ENCODE results near the gene MAPKAP1. TPM values are rescaled to one million over a fixed set of nuclear protein-coding genes. Genes with fewer than 3 reads are reported as not detected.

MAPKAP1 gene
- polyA plus RNA-seq, 1 donor from 2014 or later: 57.5 TPM

- Histone ChIP-seq H3K4me3 (ENCODE audit: low read length) (no peak overlapping the region), H3K79me2 (replicated peaks; ENCODE audit: insufficient read depth, low read length) (peaks cover 10% of the 10 kb centered on the region), H3K4me2 (ENCODE audit: low read length) (no peak overlapping the region), H3K27me3 (ENCODE audit: insufficient read depth, low read depth, low read length) (no peaks in the 10 kb centered on the region), H3F3A (ENCODE audit: insufficient read depth, low read length, poor library complexity, severe bottlenecking) (no peaks in the 10 kb centered on the region), H3K9me3 (ENCODE audit: low read length) (no peaks in the 10 kb centered on the region), H3K9ac (ENCODE audit: low read length) (no peak overlapping the region), H3K27ac (ENCODE audit: low read length) (no peak overlapping the region), H3K36me3 (ENCODE audit: insufficient read depth, low read length) (no peaks in the 10 kb centered on the region), H4K20me1 (ENCODE audit: insufficient read depth) (no peaks in the 10 kb centered on the region), H3K9me2 (ENCODE audit: insufficient read depth, low read length) (no peaks in the 10 kb centered on the region), H2AFZ (ENCODE audit: low read depth, low read length) (no peak overlapping the region)
- TF ChIP-seq SMC3 (conservative IDR thresholded peaks at IDR 0.05; ENCODE audit: poor library complexity) (no peak), CTCF (IDR thresholded peaks at IDR 0.05; ENCODE audit: poor library complexity, severe bottlenecking) (no peak), MXI1 (conservative IDR thresholded peaks at IDR 0.05; ENCODE audit: poor library complexity, severe bottlenecking) (no peak), TAF1 (IDR thresholded peaks at IDR 0.05; ENCODE audit: low read depth) (no peak), RAD21 (conservative IDR thresholded peaks at IDR 0.05) (no peak), EZH2 (IDR thresholded peaks at IDR 0.05; ENCODE audit: borderline replicate concordance, insufficient read depth, low read length, poor library complexity, severe bottlenecking) (no peak), POLR2AphosphoS5 (IDR thresholded peaks at IDR 0.05) (no peak), REST (IDR thresholded peaks at IDR 0.05; ENCODE audit: borderline replicate concordance) (no peak), EP300 (conservative IDR thresholded peaks at IDR 0.05; ENCODE audit: poor library complexity, severe bottlenecking) (no peak)
Measured at GRCh38 chr9:125621170-125621569, 85.8 kb downstream of the MAPKAP1 start.

- H3K79me2 ChIP-seq (replicated peaks; ENCODE audit: insufficient read depth, low read length): peaks cover 10% of the 10 kb centered on the region
- H3K9ac ChIP-seq (ENCODE audit: low read length): no peak overlapping the region
- H2AFZ ChIP-seq (ENCODE audit: low read depth, low read length): no peak overlapping the region
- H3K4me3 ChIP-seq (ENCODE audit: low read length): no peak overlapping the region
- no peaks in the 10 kb centered on the region for H3K9me3 ChIP-seq (ENCODE audit: low read length)
- no peaks in the 10 kb centered on the region for H3K36me3 ChIP-seq (ENCODE audit: insufficient read depth, low read length)
- no peaks in the 10 kb centered on the region for H4K20me1 ChIP-seq (ENCODE audit: insufficient read depth)
- no peaks in the 10 kb centered on the region for H3K9me2 ChIP-seq (ENCODE audit: insufficient read depth, low read length)
- H3K4me2 ChIP-seq (ENCODE audit: low read length): no peak overlapping the region
- no peaks in the 10 kb centered on the region for H3K27me3 ChIP-seq (ENCODE audit: insufficient read depth, low read depth, low read length)
- H3K27ac ChIP-seq (ENCODE audit: low read length): no peak overlapping the region
- H3F3A ChIP-seq (ENCODE audit: insufficient read depth, low read length, poor library complexity, severe bottlenecking): no peaks in the 10 kb centered on the region
- TF ChIP-seq TAF1 (IDR thresholded peaks at IDR 0.05; ENCODE audit: low read depth): no peak
- TF ChIP-seq CTCF (IDR thresholded peaks at IDR 0.05; ENCODE audit: poor library complexity, severe bottlenecking): no peak
- TF ChIP-seq EP300 (conservative IDR thresholded peaks at IDR 0.05; ENCODE audit: poor library complexity, severe bottlenecking): no peak
- TF ChIP-seq SMC3 (conservative IDR thresholded peaks at IDR 0.05; ENCODE audit: poor library complexity): no peak
- no peak for TF ChIP-seq EZH2 (IDR thresholded peaks at IDR 0.05; ENCODE audit: borderline replicate concordance, insufficient read depth, low read length, poor library complexity, severe bottlenecking)
- TF ChIP-seq POLR2AphosphoS5 (IDR thresholded peaks at IDR 0.05): no peak
- TF ChIP-seq MXI1 (conservative IDR thresholded peaks at IDR 0.05; ENCODE audit: poor library complexity, severe bottlenecking): no peak
- no peak for TF ChIP-seq RAD21 (conservative IDR thresholded peaks at IDR 0.05)
- no peak for TF ChIP-seq REST (IDR thresholded peaks at IDR 0.05; ENCODE audit: borderline replicate concordance)
Measured at GRCh38 chr9:125620216-125620615, 86.8 kb downstream of the MAPKAP1 start.
